Loucy (cell line): ENCODE results near the gene RAB6B.

Experiments
- H2AFZ ChIP-seq: fragments of 200-600 bp; sonication (generic); 2 replicates; pipeline ENCODE4 v1.6.0; 2016; ENCODE audit warnings: antibody characterized with exemption, mild to moderate bottlenecking, low read length, moderate library complexity
- H3F3A ChIP-seq: fragments of 200-600 bp; 2 replicates; pipeline ENCODE4 v1.6.0; 2016; ENCODE audit warnings: antibody characterized with exemption, low read depth, mild to moderate bottlenecking
- H3K27me3 ChIP-seq: fragments of 200-600 bp; sonication (generic); 2 replicates; pipeline ENCODE4 v1.6.1; 2014; ENCODE audit warnings: low read length, mild to moderate bottlenecking; ENCODE audit not compliant: insufficient read depth, poor library complexity, severe bottlenecking
- H3K36me3 ChIP-seq: fragments of 200-600 bp; sonication (generic); 2 replicates; pipeline ENCODE4 v1.6.1; 2016; ENCODE audit warnings: low read length; ENCODE audit not compliant: insufficient read depth
- H3K4me1 ChIP-seq: fragments of 200-600 bp; sonication (generic); 2 replicates; pipeline ENCODE4 v1.5.1; 2014; ENCODE audit warnings: low read length, mild to moderate bottlenecking; ENCODE audit not compliant: insufficient read depth, poor library complexity, severe bottlenecking
- H3K4me2 ChIP-seq: fragments of 200-600 bp; sonication (generic); 2 replicates; pipeline ENCODE4 v1.6.0; 2014; ENCODE audit warnings: antibody characterized with exemption, low read length, low read depth, mild to moderate bottlenecking; ENCODE audit not compliant: poor library complexity, severe bottlenecking
- H3K4me3 ChIP-seq: fragments of 200-600 bp; sonication (generic); 2 replicates; pipeline ENCODE4 v1.5.1; 2014; ENCODE audit warnings: low read length, mild to moderate bottlenecking, mixed read lengths; ENCODE audit not compliant: poor library complexity, severe bottlenecking
- H3K79me2 ChIP-seq: fragments of 200-600 bp; sonication (generic); 2 replicates; pipeline ENCODE4 v1.6.1; 2014; ENCODE audit warnings: low read length; ENCODE audit not compliant: insufficient read depth
- H3K9ac ChIP-seq: fragments of 200-600 bp; sonication (generic); 2 replicates; pipeline ENCODE4 v1.6.0; 2014; ENCODE audit warnings: mild to moderate bottlenecking, low read depth, low read length, moderate library complexity; ENCODE audit not compliant: poor library complexity, severe bottlenecking
- H3K9me2 ChIP-seq: fragments of 200-600 bp; sonication (generic); replicated peaks from 2 replicates; pipeline ENCODE4 v1.6.1; 2016; ENCODE audit warnings: low read depth, low read length, mixed read lengths
- H3K9me3 ChIP-seq: fragments of 200-600 bp; sonication (generic); 2 replicates; pipeline ENCODE4 v1.6.1; 2014; ENCODE audit warnings: mild to moderate bottlenecking, antibody characterized with exemption, low read length, low read depth; ENCODE audit not compliant: insufficient read depth
- H4K20me1 ChIP-seq: fragments of 200-600 bp; sonication (generic); 2 replicates; pipeline ENCODE4 v1.6.0; 2014; ENCODE audit warnings: antibody characterized with exemption, low read length, mild to moderate bottlenecking; ENCODE audit not compliant: insufficient read depth, poor library complexity, severe bottlenecking
- CTCF ChIP-seq: fragments of 200-600 bp; sonication (generic); conservative IDR thresholded peaks from 2 replicates; pipeline ENCODE4 v1.5.1; 2014; ENCODE audit warnings: mild to moderate bottlenecking, antibody characterized with exemption, low read length
- EZH2phosphoT487 ChIP-seq: fragments of 200-600 bp; IDR thresholded peaks from 2 replicates; pipeline ENCODE4 v1.6.1; 2018; ENCODE audit warnings: antibody characterized with exemption, mild to moderate bottlenecking, moderate library complexity, borderline replicate concordance

Gene RAB6B

DNA sequence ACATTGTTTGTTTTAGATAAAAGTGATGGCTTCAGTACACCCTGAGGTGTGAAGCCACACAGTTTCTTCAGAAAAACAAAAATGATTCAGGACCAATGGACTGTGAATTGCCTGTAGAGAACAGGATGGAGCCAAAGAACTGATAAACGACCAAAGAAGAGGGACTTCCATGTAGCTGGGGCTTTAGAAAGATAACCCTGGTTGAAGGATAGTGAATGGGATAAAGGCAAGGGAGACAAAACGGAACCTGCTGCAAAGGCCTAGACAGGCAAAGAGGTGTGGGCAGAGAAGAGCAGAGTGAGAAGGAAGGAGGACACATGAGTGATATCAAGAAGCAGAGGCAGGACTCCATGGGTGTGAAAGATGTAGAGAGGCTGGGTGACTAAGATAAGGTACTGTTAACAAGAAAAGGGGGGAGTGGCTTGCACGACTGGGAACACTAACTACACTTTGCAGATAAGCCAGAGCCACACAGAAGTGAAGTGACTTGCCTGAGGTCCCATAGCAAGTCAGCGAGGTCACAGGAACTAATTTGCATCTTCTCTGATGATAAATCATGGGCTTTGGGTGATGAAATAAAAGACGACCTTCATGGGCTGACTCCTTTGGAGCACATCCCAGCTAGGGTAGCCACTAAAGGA lies 44.3 kb downstream of the RAB6B start:
- Histone ChIP-seq H3F3A (no peaks in the 10 kb centered on the region), H3K36me3 (no peaks in the 10 kb centered on the region), H3K9ac (no peak overlapping the region), H3K79me2 (no peaks in the 10 kb centered on the region), H3K9me3 (no peaks in the 10 kb centered on the region), H3K27me3 (no peaks in the 10 kb centered on the region), H4K20me1 (no peaks in the 10 kb centered on the region), H3K4me1 (no peaks in the 10 kb centered on the region), H2AFZ (no peak overlapping the region), H3K4me2 (no peak overlapping the region), H3K4me3 (no peak overlapping the region), H3K9me2 (no peaks in the 10 kb centered on the region)
- TF ChIP-seq CTCF (no peak), EZH2phosphoT487 (no peak)

DNA sequence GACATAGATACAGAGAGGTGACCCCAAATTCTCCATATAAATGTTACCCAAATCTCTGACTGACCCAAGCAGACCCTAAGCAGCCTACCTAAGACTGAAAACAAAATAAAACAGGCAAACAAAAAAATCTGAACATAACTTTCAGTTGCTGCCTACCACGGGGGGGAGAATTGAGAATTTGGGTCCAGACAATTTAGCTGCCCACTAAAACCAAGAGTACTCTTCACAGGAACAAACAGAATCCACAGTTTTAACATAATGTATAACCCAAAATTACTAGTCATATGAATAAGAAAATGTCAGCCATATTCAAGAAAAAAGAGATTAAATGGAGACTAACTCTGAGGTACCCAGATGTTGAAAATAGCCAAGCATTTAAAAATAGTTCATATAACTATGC lies 45.6 kb downstream of the RAB6B start:
- H4K20me1 ChIP-seq, result no peaks in the 10 kb centered on the region
- H3K9me2 ChIP-seq, result no peaks in the 10 kb centered on the region
- no peak for TF ChIP-seq CTCF
- TF ChIP-seq EZH2phosphoT487, result no peak
- H3K4me1 ChIP-seq, result no peaks in the 10 kb centered on the region
- no peak overlapping the region for H3K4me2 ChIP-seq
- H3K79me2 ChIP-seq, result no peaks in the 10 kb centered on the region
- no peak overlapping the region for H3K4me3 ChIP-seq
- H3F3A ChIP-seq, result no peaks in the 10 kb centered on the region
- no peak overlapping the region for H3K9ac ChIP-seq
- H3K27me3 ChIP-seq, result no peaks in the 10 kb centered on the region
- no peaks in the 10 kb centered on the region for H3K36me3 ChIP-seq
- H3K9me3 ChIP-seq, result no peaks in the 10 kb centered on the region
- H2AFZ ChIP-seq, result no peak overlapping the region

DNA sequence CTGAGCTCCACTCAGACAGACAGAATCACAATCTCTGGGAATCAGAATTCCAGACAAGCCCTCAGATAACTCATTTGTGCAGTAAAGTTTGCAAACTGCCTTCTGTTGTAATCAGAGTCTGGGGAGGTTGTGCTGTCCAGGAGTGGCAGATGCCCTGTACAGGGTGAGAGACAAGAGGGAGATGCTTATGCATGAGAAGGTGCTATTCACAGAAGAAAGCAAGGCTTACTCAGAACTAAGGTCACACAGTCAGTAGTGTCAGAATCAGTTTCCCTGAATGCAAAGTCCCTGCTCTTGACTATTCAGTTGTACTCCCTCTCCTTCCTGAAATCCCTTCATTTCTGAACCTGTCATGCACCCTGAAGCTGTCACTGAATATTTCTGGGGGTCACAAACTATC lies 46.3 kb downstream of the RAB6B start:
- H3F3A ChIP-seq, result no peaks in the 10 kb centered on the region

More for the DNA sequence above, 46.3 kb downstream of the RAB6B start:
- no peaks in the 10 kb centered on the region for H3K79me2 ChIP-seq
- no peaks in the 10 kb centered on the region for H3K36me3 ChIP-seq
- no peaks in the 10 kb centered on the region for H4K20me1 ChIP-seq
- TF ChIP-seq EZH2phosphoT487 (no peak), CTCF (no peak)
- H3K4me3 ChIP-seq, result no peak overlapping the region
- H3K4me2 ChIP-seq, result no peak overlapping the region
- no peak overlapping the region for H3K9ac ChIP-seq
- H3K9me3 ChIP-seq, result no peaks in the 10 kb centered on the region
- no peaks in the 10 kb centered on the region for H3K4me1 ChIP-seq
- no peak overlapping the region for H2AFZ ChIP-seq
- no peaks in the 10 kb centered on the region for H3K27me3 ChIP-seq
- no peaks in the 10 kb centered on the region for H3K9me2 ChIP-seq
